ENCODE results near the gene PYHIN1.

DNA sequence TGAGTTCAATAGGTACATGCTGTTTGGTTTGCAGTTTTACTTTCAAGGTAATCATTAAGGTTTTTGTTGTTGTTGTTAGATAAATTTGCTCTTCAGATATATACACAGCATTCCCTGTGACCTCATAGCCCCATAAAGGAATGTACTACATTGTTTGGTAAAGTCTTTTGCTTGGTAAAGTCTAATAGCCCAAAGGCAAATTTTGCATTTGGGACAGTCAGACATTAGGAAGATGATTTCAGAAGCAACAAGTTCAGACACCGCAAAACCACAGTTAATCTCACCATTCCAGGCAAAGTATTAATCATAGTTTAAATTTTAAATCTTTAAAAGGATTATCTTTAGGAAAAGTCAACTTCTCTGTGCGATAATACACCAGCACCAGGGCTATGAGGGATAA, 32.6 kb upstream of the PYHIN1 start:
- TF ChIP-seq CTCF (IDR thresholded peaks at IDR 0.05 in 4 of 5, conservative IDR thresholded peaks at IDR 0.05 in 1 of 5) = no peak
- TF ChIP-seq POLR2A (IDR thresholded peaks at IDR 0.05) = no peak

Measured in gastrocnemius medialis (tissue), 4 donors.